ENCODE measurements around the gene ASCC2. TPM values are rescaled to one million over a fixed set of nuclear protein-coding genes. Genes with fewer than 3 reads are reported as not detected.
A peak's percentile ranks its signal among the peaks of the same experiment; 100 is the strongest.

ASCC2 gene
- total RNA-seq, 4 donors from 2014 or later, result 26.4 to 45.2 (median 35.6) TPM

DNA sequence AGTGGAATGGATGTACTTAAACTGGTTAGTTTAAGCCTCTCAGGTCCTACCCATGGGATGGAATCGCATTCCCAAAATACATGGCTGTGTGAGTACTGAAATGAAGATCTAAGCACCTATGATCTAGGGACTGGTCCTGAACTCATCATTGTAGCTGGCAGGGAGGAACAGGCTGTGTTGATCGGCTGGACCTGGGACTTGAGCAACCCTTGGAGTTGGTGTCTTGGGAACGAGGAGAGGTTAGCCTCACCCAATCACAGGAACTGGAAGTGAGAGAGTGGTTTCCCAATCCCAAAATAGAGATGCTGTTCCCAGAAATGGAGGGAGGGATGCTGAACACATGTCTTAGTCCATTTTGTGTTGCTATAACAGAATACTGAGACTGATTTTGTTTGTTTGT, 16.4 kb upstream of the ASCC2 start:
- TF ChIP-seq, protein P1, sequence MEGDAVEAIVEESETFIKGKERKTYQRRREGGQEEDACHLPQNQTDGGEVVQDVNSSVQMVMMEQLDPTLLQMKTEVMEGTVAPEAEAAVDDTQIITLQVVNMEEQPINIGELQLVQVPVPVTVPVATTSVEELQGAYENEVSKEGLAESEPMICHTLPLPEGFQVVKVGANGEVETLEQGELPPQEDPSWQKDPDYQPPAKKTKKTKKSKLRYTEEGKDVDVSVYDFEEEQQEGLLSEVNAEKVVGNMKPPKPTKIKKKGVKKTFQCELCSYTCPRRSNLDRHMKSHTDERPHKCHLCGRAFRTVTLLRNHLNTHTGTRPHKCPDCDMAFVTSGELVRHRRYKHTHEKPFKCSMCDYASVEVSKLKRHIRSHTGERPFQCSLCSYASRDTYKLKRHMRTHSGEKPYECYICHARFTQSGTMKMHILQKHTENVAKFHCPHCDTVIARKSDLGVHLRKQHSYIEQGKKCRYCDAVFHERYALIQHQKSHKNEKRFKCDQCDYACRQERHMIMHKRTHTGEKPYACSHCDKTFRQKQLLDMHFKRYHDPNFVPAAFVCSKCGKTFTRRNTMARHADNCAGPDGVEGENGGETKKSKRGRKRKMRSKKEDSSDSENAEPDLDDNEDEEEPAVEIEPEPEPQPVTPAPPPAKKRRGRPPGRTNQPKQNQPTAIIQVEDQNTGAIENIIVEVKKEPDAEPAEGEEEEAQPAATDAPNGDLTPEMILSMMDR (IDR thresholded peaks at IDR 0.05 in 4 of 5, conservative IDR thresholded peaks at IDR 0.05 in 1 of 5), result no peak
- no peak for TF ChIP-seq POLR2A (IDR thresholded peaks at IDR 0.05)
- Histone ChIP-seq H3K27me3 (no peaks in the 10 kb centered on the region), H3K36me3 (no peaks in the 10 kb centered on the region), H3K9me3 (no peaks in the 10 kb centered on the region), H3K4me1 (peaks cover 8 to 16% of the 10 kb centered on the region in 2 donors), H3K4me3 (no peak overlapping the region), H3K27ac (no peak overlapping the region)
- ATAC-seq, result no peak
- intact Hi-C loops (cut with DNase I; ENCODE audit: low total_unique reads), result no loop called here
- DNase-seq, result peak in 1 of 2 donors; percentile 29
- in situ Hi-C loops (cut with MboI; ENCODE audit: low sequenced_read_pairs in 4 of 4), result no loop called here

DNA sequence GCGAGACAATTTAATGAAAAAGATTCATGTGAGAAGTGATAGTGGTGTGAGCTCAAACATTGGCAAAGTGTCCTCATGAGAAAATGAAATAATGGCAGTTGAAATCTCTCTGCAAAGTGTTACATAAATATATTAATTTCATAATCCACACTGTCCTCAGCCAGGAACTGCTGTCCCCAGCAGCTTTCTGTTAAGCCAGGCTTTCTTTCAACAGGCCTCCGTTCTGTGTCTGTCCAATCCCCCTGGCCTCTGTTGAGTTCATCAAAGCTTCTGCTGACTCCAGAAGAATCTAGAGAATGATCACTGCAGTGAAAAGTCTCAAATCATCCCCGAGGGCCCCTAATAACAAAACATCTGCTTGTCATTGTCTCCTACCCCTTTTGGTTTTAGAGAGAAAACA, 10.0 kb upstream of the ASCC2 start:
- TF ChIP-seq, protein P1 (IDR thresholded peaks at IDR 0.05 in 4 of 5, conservative IDR thresholded peaks at IDR 0.05 in 1 of 5), result no peak
- TF ChIP-seq POLR2A (IDR thresholded peaks at IDR 0.05), result no peak
- Histone ChIP-seq H3K27me3 (no peaks in the 10 kb centered on the region), H3K27ac (peak overlapping the region in 2 of 4 donors; percentile 7 to 10), H3K4me3 (no peak overlapping the region), H3K36me3 (no peaks in the 10 kb centered on the region), H3K9me3 (no peaks in the 10 kb centered on the region), H3K4me1 (no peaks in the 10 kb centered on the region)
- intact Hi-C loops (cut with DNase I; ENCODE audit: low total_unique reads), result loop anchor here (10.0 kb wide), 1 partner anchor 243 kb away; the partner anchor contains the start of gene NF2
- ATAC-seq (peak; percentile 46 to 47), DNase-seq (peak in 1 of 2 donors; percentile 28)
- in situ Hi-C loops (cut with MboI; ENCODE audit: low sequenced_read_pairs in 4 of 4), result no loop called here

DNA sequence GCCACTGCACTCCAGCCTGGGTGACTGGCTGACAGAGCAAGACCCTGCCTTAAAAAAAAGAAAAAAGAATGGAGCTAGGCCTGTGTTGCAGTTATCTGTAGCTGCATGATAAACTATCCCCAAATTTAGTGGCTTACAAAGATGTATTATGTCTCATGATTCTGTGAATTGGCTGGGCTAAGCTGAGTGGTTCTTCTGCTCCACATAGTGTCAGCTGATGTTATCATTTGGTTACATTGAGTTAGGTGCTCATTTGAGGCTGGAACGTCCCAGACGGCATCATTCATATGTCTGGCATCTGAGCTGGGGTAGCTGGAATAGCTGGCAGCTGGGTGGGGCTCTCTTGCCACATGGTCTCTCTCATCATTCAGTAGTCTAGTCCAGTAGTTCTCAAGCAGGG, 8.2 kb upstream of the ASCC2 start:
- ATAC-seq, result no peak
- in situ Hi-C loops (cut with MboI; ENCODE audit: low sequenced_read_pairs in 4 of 4) (no loop called here), intact Hi-C loops (cut with DNase I; ENCODE audit: low total_unique reads) (loop anchor here (10.0 kb wide), 1 partner anchor 241 kb away; the partner anchor contains the start of gene NF2)
- Histone ChIP-seq H3K4me1 (no peaks in the 10 kb centered on the region), H3K36me3 (no peaks in the 10 kb centered on the region), H3K9me3 (no peaks in the 10 kb centered on the region), H3K4me3 (no peak overlapping the region), H3K27me3 (no peaks in the 10 kb centered on the region), H3K27ac (no peak overlapping the region)
- no peak for TF ChIP-seq POLR2A (IDR thresholded peaks at IDR 0.05)
- TF ChIP-seq, protein P1 (IDR thresholded peaks at IDR 0.05 in 4 of 5, conservative IDR thresholded peaks at IDR 0.05 in 1 of 5), result no peak
- no peak for DNase-seq

DNA sequence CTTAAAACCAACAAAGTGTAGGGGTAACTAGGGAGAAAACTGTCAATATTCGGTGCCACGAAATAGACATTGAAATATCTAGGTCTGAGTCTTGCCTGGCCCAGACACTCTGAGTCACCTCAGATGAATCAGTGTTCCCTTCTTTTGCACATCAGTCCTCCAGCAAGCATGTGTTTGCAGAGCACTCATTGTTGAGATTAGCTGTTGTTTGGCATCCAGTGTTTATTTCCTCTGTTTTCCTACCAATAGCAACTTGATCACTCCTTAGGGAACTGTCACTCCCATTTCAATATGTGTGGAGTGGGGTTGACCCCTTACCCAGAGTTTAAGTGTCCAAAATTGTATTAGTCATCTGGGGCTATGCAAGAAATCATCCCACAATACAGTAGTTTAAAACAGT, 4.7 kb upstream of the ASCC2 start:
- in situ Hi-C loops (cut with MboI; ENCODE audit: low sequenced_read_pairs in 4 of 4), result no loop called here
- intact Hi-C loops (cut with DNase I; ENCODE audit: low total_unique reads), result loop anchor here (10.0 kb wide), 1 partner anchor 238 kb away; the partner anchor contains the start of gene NF2

More for the DNA sequence above, 4.7 kb upstream of the ASCC2 start:
- ATAC-seq, result peak; percentile 24 to 50
- Histone ChIP-seq H3K4me3 (no peak overlapping the region), H3K4me1 (peaks cover 4 to 5% of the 10 kb centered on the region in 2 donors), H3K27me3 (no peaks in the 10 kb centered on the region), H3K27ac (peak overlapping the region in 3 of 4 donors; percentile 29 to 31 (median 29)), H3K36me3 (no peaks in the 10 kb centered on the region), H3K9me3 (no peaks in the 10 kb centered on the region)
- TF ChIP-seq POLR2A (IDR thresholded peaks at IDR 0.05), result no peak
- TF ChIP-seq, protein P1 (IDR thresholded peaks at IDR 0.05 in 4 of 5, conservative IDR thresholded peaks at IDR 0.05 in 1 of 5), result no peak
- DNase-seq, result no peak

Measured in gastrocnemius medialis (tissue), 4 donors.